B cell (primary cell): ENCODE measurements around the gene MEAK7. TPM values are rescaled to one million over a fixed set of nuclear protein-coding genes. Genes with fewer than 3 reads are reported as not detected.

ENCODE experiments used
- ATAC-seq: fragments of 200-7000 bp; cut with Tn5 transposase; one replicate; pipeline ENCODE4 v1.10.0; 2021; ENCODE audit warnings: low read depth, mild to moderate bottlenecking, moderate number of reproducible peaks, moderate library complexity
- CTCF ChIA-PET: fragments of 350-600 bp; sonication (Branson Sonifier 250); formaldehyde crosslinking; loops from one replicate; lab custom pipeline; 2021; ENCODE audit warnings: antibody characterized with exemption, inconsistent platforms; lab: Charles Lee
- POLR2A ChIA-PET: fragments of 350-600 bp; sonication (Branson Sonifier 250); formaldehyde crosslinking; loops from one replicate; lab custom pipeline; 2021; ENCODE audit warnings: antibody characterized with exemption; lab: Charles Lee
- DNase-seq: peaks from one replicate; pipeline ENCODE4 v3.0.0; 2013
- H2AFZ ChIP-seq: 2 replicates; pipeline ENCODE4 v1.6.1; 2012; ENCODE audit warnings: mild to moderate bottlenecking, low read depth, low read length; ENCODE audit not compliant: insufficient read depth, poor library complexity, severe bottlenecking
- H3K27ac ChIP-seq, 2 donors: 1 replicate in 1 of 2; 2 replicates in 1 of 2; pipeline ENCODE4 v1.5.1; 2012 to 2013; ENCODE audit warnings: low read length in 2 of 2, mild to moderate bottlenecking in 2 of 2, moderate library complexity in 1 of 2
- H3K27me3 ChIP-seq, 4 experiments: fragments of 200-600 bp in 1 of 4; sonication (generic) in 1 of 4; replicated peaks in 1 of 4; 1 replicate in 2 of 4; 2 replicates in 2 of 4; pipeline versions ENCODE4 v1.6.1 to v1.7.0; 2013 to 2016; ENCODE audit warnings: low read length in 3 of 4, mild to moderate bottlenecking in 2 of 4, mixed read lengths in 1 of 4, moderate library complexity in 1 of 4; ENCODE audit not compliant: insufficient read depth in 4 of 4, control insufficient read depth in 3 of 4; ENCODE audit errors: control extremely low read depth in 1 of 4
- H3K36me3 ChIP-seq, 2 experiments: replicated peaks in 1 of 2; 1 replicate in 1 of 2; 2 replicates in 1 of 2; pipeline versions ENCODE4 v1.6.1 to v1.7.1; 2013; ENCODE audit warnings: low read length in 1 of 2; ENCODE audit not compliant: insufficient read depth in 2 of 2, control insufficient read depth in 1 of 2; ENCODE audit errors: control extremely low read depth in 1 of 2, extremely low read depth in 1 of 2
- H3K4me1 ChIP-seq, 2 donors: fragments of 200-600 bp in 1 of 2; sonication (generic) in 1 of 2; 1 replicate in 1 of 2; 2 replicates in 1 of 2; pipeline versions ENCODE4 v1.5.1 to v1.6.1; 2013 to 2017; ENCODE audit warnings: low read length in 2 of 2; ENCODE audit not compliant: control insufficient read depth in 2 of 2, insufficient read depth in 2 of 2
- H3K4me2 ChIP-seq: replicated peaks from 2 replicates; pipeline ENCODE3; 2012; ENCODE audit warnings: mild to moderate bottlenecking, low read depth, low read length; ENCODE audit not compliant: poor library complexity, severe bottlenecking
- H3K4me3 ChIP-seq, 5 experiments: fragments of 200-600 bp in 1 of 5; sonication (generic) in 1 of 5; 1 replicate in 3 of 5; 2 replicates in 2 of 5; pipeline versions ENCODE4 v1.5.1 to v1.7.0; 2011 to 2016; ENCODE audit warnings: low read length in 4 of 5, mild to moderate bottlenecking in 4 of 5, low read depth in 2 of 5, control low read depth in 1 of 5, moderate library complexity in 1 of 5; ENCODE audit not compliant: insufficient read depth in 1 of 5; ENCODE audit errors: control extremely low read depth in 1 of 5, extremely low read depth in 1 of 5
- H3K79me2 ChIP-seq: fragments of 200-600 bp; sonication (generic); one replicate; pipeline ENCODE4 v1.6.0; 2016; ENCODE audit warnings: low read length; ENCODE audit not compliant: control insufficient read depth, insufficient read depth
- H3K9ac ChIP-seq: fragments of 200-600 bp; sonication (generic); 2 replicates; pipeline ENCODE4 v1.6.1; 2017; ENCODE audit warnings: mild to moderate bottlenecking, low read length, moderate library complexity
- H3K9me3 ChIP-seq, 3 donors: one replicate each; pipeline versions ENCODE4 v1.6.1 to v1.7.1; 2013; ENCODE audit warnings: low read length in 2 of 3; ENCODE audit not compliant: control insufficient read depth in 2 of 3, insufficient read depth in 1 of 3; ENCODE audit errors: control extremely low read depth in 1 of 3
- H4K20me1 ChIP-seq: 2 replicates; pipeline ENCODE4 v1.6.0; 2012; ENCODE audit warnings: mild to moderate bottlenecking, low read length; ENCODE audit not compliant: insufficient read depth, control insufficient read depth, poor library complexity, severe bottlenecking
- H3K27ac Mint-ChIP-seq: one replicate; pipeline ENCODE4 v1.8.0; 2021; ENCODE audit warnings: mixed read lengths
- H3K27me3 Mint-ChIP-seq: one replicate; pipeline ENCODE4 v1.8.0; 2021; ENCODE audit warnings: mixed read lengths
- H3K4me1 Mint-ChIP-seq: one replicate; pipeline ENCODE4 v1.8.0; 2021; ENCODE audit warnings: mixed read lengths
- H3K4me3 Mint-ChIP-seq: one replicate; pipeline ENCODE4 v1.8.0; 2021; ENCODE audit warnings: mixed read lengths
- H3K9me3 Mint-ChIP-seq: one replicate; pipeline ENCODE4 v1.8.0; 2022; ENCODE audit warnings: mixed read lengths; ENCODE audit not compliant: insufficient read depth
- EZH2 ChIP-seq: IDR thresholded peaks from 2 replicates; pipeline ENCODE4 v1.6.1; 2012; ENCODE audit warnings: borderline replicate concordance, low read depth, mild to moderate bottlenecking, moderate library complexity, low read length; ENCODE audit not compliant: insufficient read depth, poor library complexity, severe bottlenecking
- WGBS: methylation state at CpG from one replicate; pipeline ENCODE4 v1.1.5; 2013; ENCODE audit warnings: missing lambda C conversion rate; ENCODE audit not compliant: insufficient coverage; 5-methylcytosine and 5-hydroxymethylcytosine counted together
- intact Hi-C: fragments of 100-400 bp; cut with micrococcal nuclease; formaldehyde crosslinking; loops from one replicate; pipeline ENCODE4 v1.10.0; 2022
- polyA plus RNA-seq: library from polyadenylated mRNA; depleted of rRNA; stranded (reverse); fragments of >200 nt; gene quantifications from 2 replicates; pipeline ENCODE4 v1.2.3, GENCODE V29; 2012
- total RNA-seq, 2 donors: library from RNA; stranded (reverse); fragments of 120-200 nt in 1 of 2; gene quantifications; 1 replicate in 1 of 2; 2 replicates in 1 of 2; pipeline versions ENCODE4 v1.2.3 to v1.2.4, GENCODE V29; 2013 to 2022
- TF ChIP-seq, protein P1 (sequence below): fragments of 200-600 bp; IDR thresholded peaks from one replicate; pipeline ENCODE4 v1.8.0; 2022; ENCODE audit warnings: antibody characterized with exemption, mild to moderate bottlenecking

Gene MEAK7
- total and polyA plus RNA-seq, 2 donors (not counting 1 experiment from before 2014, with no cell fraction given): 3.9 to 19.3 TPM

DNA sequence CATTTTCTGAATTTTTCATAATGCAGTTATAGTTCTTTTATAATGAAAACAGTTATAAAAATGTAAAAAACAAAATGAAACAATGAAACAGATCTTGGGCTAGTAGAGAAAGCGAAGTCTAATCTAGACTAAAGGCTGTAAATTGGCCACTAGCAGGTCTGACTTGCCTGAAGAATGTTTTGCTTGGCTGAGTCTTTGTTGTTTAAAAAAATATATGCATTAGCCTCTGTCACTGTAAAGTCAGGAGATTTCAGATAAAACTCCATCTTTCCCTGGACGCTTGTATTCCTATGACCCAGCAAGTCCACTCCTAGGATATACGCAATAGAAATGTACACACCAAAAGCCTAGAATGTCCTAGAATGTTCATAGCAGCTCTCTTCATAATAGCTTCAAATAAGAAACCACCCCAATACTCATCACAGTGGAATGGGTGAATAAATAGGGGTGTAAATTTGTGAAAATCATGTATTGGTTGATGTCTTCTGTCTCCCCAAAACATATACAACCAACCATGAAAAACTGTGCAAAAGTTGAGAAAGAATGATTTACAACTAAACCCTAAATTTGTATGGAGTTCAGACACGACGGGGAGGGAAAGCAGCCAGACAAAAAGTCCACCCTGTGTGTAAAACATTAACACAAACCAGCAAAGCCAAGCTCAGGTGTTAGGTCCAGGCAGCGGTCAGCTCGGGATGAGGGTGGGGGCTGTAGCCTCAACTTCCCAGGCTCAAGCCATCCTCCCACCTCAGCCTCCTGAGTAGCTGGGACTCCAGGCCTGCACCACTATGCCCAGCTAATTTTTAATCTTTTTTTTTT is 37.7 kb upstream of the MEAK7 start:
- peaks cover 11% of the 10 kb centered on the region for H3K27me3 Mint-ChIP-seq
- no peaks in the 10 kb centered on the region for H4K20me1 ChIP-seq
- no peak overlapping the region for H3K4me3 Mint-ChIP-seq
- CTCF ChIA-PET: interaction anchor here (0.9 to 1.6 kb wide), 3 partner anchors 10 to 196 kb away, joined by 3 read pairs; no protein-coding TSS in a partner anchor
- intact Hi-C loops: no loop called here
- no peak overlapping the region for H3K9ac ChIP-seq
- H3K9me3 ChIP-seq: peaks cover 0 to 3% (median 0%) of the 10 kb centered on the region in 3 donors
- POLR2A ChIA-PET: no interaction called here
- ATAC-seq: no peak
- H3K4me3 ChIP-seq: no peak overlapping the region
- H3K9me3 Mint-ChIP-seq: no peaks in the 10 kb centered on the region
- H3K4me1 Mint-ChIP-seq: peaks cover 5% of the 10 kb centered on the region
- no peaks in the 10 kb centered on the region for H3K36me3 ChIP-seq
- WGBS: 100% methylated on average over 1 of the region's 7 CpGs
- DNase-seq: no peak
- no peak overlapping the region for H3K27ac ChIP-seq
- H3K79me2 ChIP-seq: no peaks in the 10 kb centered on the region
- H3K4me2 ChIP-seq: no peak overlapping the region
- H3K27ac Mint-ChIP-seq: no peak overlapping the region
- H3K27me3 ChIP-seq: peaks cover 0 to 13% (median 5%) of the 10 kb centered on the region in 4 experiments
- peaks cover 6 to 8% of the 10 kb centered on the region in 2 donors for H3K4me1 ChIP-seq
- TF ChIP-seq EZH2: no peak
- TF ChIP-seq, protein P1, sequence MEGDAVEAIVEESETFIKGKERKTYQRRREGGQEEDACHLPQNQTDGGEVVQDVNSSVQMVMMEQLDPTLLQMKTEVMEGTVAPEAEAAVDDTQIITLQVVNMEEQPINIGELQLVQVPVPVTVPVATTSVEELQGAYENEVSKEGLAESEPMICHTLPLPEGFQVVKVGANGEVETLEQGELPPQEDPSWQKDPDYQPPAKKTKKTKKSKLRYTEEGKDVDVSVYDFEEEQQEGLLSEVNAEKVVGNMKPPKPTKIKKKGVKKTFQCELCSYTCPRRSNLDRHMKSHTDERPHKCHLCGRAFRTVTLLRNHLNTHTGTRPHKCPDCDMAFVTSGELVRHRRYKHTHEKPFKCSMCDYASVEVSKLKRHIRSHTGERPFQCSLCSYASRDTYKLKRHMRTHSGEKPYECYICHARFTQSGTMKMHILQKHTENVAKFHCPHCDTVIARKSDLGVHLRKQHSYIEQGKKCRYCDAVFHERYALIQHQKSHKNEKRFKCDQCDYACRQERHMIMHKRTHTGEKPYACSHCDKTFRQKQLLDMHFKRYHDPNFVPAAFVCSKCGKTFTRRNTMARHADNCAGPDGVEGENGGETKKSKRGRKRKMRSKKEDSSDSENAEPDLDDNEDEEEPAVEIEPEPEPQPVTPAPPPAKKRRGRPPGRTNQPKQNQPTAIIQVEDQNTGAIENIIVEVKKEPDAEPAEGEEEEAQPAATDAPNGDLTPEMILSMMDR: no peak
- H2AFZ ChIP-seq: no peak overlapping the region

DNA sequence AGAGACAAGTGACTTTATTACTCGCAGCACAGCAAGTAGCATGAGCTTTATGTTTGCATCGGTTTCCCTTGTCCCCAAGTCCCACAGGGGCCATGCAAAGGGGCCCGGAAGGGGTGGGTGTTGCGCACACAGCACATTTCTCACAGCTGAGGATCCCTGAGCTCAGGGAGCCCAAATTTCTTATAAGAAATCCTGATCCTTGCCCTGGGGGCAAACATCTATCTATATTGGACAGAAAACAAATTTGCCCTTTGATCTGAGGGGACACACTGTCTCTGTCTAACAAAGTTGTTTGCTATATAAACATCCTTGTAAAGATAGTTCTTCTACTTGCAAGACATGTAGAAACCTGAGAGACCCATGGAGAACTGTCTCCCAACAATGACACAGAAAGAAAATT is 35.7 kb upstream of the MEAK7 start:
- 93% methylated on average over 4 of the region's 4 CpGs for WGBS
- Histone ChIP-seq H3K9me3 (peaks cover 0 to 3% (median 0%) of the 10 kb centered on the region in 3 donors), H4K20me1 (no peaks in the 10 kb centered on the region), H3K27ac (no peak overlapping the region), H3K4me3 (no peak overlapping the region), H3K4me2 (no peak overlapping the region), H2AFZ (no peak overlapping the region), H3K79me2 (no peaks in the 10 kb centered on the region), H3K27me3 (peaks cover 0 to 10% (median 3%) of the 10 kb centered on the region in 4 experiments), H3K4me1 (peaks cover 6 to 8% of the 10 kb centered on the region in 2 donors), H3K36me3 (no peaks in the 10 kb centered on the region), H3K9ac (no peak overlapping the region)
- intact Hi-C loops: no loop called here
- ATAC-seq (no peak), DNase-seq (no peak)
- Mint-ChIP-seq H3K4me1 (peaks cover 8% of the 10 kb centered on the region), H3K27ac (no peak overlapping the region), H3K27me3 (peaks cover 9% of the 10 kb centered on the region), H3K9me3 (no peaks in the 10 kb centered on the region), H3K4me3 (no peak overlapping the region)
- TF ChIP-seq, protein P1: no peak
- TF ChIP-seq EZH2: no peak
- POLR2A ChIA-PET: no interaction called here
- CTCF ChIA-PET: interaction anchor here (0.9 to 1.2 kb wide), 2 partner anchors 29 to 30 kb away, joined by 3 read pairs; no protein-coding TSS in a partner anchor
